Measurements from ENCODE around the gene NRSN2. TPM values are rescaled to one million over a fixed set of nuclear protein-coding genes. Genes with fewer than 3 reads are reported as not detected.

Gene NRSN2
- total RNA-seq, 1 experiment from 2014 or later = 22.7 TPM

- no peak overlapping the region for H2AFZ ChIP-seq (ENCODE audit: low read length)
- Mint-ChIP-seq H3K36me3 (ENCODE audit: insufficient read depth in 1 of 3, low read depth in 3 of 3) (peaks cover 6 to 57% (median 33%) of the 10 kb centered on the region in 3 experiments; a peak in 6 of 7 replicates), H3K4me3 (no peak overlapping the region), H3K27me3 (ENCODE audit: low read depth) (no peaks in the 10 kb centered on the region), H3K27ac (no peak overlapping the region), H3K9me3 (no peaks in the 10 kb centered on the region), H3K4me1 (no peaks in the 10 kb centered on the region)
- H3K14ac ChIP-seq (ENCODE audit: insufficient read depth, low read length) = no peak overlapping the region
- no peak overlapping the region for H2BK20ac ChIP-seq (ENCODE audit: low read depth, low read length, poor library complexity, severe bottlenecking)
- no peaks in the 10 kb centered on the region for H3K79me1 ChIP-seq (ENCODE audit: insufficient read depth, low read depth, low read length, poor library complexity, severe bottlenecking)
- H3K79me2 ChIP-seq (ENCODE audit: insufficient read depth, low read length) = no peaks in the 10 kb centered on the region
- no peak overlapping the region for H3K27ac ChIP-seq (ENCODE audit: insufficient read length, low read depth, low read length)
- no peak overlapping the region for H2BK15ac ChIP-seq (ENCODE audit: low read depth, low read length)
- no peaks in the 10 kb centered on the region for H3K4me1 ChIP-seq (ENCODE audit: insufficient read depth, low read length)
- H3K9me3 ChIP-seq (ENCODE audit: control insufficient read depth, low read depth, low read length) = no peaks in the 10 kb centered on the region
- WGBS (ENCODE audit: extremely low coverage, insufficient read length, low lambda C conversion rate) = no CpG with 5 or more reads among the region's 6 CpGs
- H2BK5ac ChIP-seq (ENCODE audit: insufficient read length, low read length) = no peak overlapping the region
- no peaks in the 10 kb centered on the region for H3K23me2 ChIP-seq (ENCODE audit: insufficient read length, low read depth, low read length, poor library complexity, severe bottlenecking)
- no peak for TF ChIP-seq CTCF (conservative IDR thresholded peaks at IDR 0.05)
- H4K20me1 ChIP-seq (ENCODE audit: control insufficient read depth, insufficient read depth, insufficient read length) = no peaks in the 10 kb centered on the region
- no peak overlapping the region for H4K5ac ChIP-seq (ENCODE audit: insufficient read length, low read depth, low read length)
- no peak overlapping the region for H2BK12ac ChIP-seq (ENCODE audit: insufficient read length, low read depth, low read length)
- no peak for DNase-seq
- H3K4ac ChIP-seq (ENCODE audit: low read depth, low read length) = no peak overlapping the region
- H2AK5ac ChIP-seq (ENCODE audit: insufficient read length, low read length) = no peak overlapping the region
- H3K9ac ChIP-seq (ENCODE audit: extremely low read depth, insufficient read length, low read length) = no peak overlapping the region
- no peak overlapping the region for H2BK120ac ChIP-seq (ENCODE audit: low read depth, low read length, poor library complexity, severe bottlenecking)
- no peak overlapping the region for H4K8ac ChIP-seq (replicated peaks; ENCODE audit: insufficient read length, low read depth, low read length)
- no peaks in the 10 kb centered on the region for H3K27me3 ChIP-seq (ENCODE audit: insufficient read depth, low read length)
- no peak overlapping the region for H3K56ac ChIP-seq (ENCODE audit: insufficient read length, low read depth, low read length)
- H3K4me2 ChIP-seq (ENCODE audit: insufficient read depth, insufficient read length, low read length) = no peak overlapping the region
- H3K23ac ChIP-seq (ENCODE audit: insufficient read length, low read depth, low read length) = no peak overlapping the region
- H3K18ac ChIP-seq (ENCODE audit: insufficient read length, low read depth, low read length) = no peak overlapping the region
- H3T11ph ChIP-seq (ENCODE audit: low read length) = no peak overlapping the region
- no peak overlapping the region for H4K91ac ChIP-seq (ENCODE audit: insufficient read length, low read depth, low read length)
These were observed 42.3 kb downstream of the NRSN2 start for GRCh38 chr20:389220-389619.
